Activated naive CD4-positive, alpha-beta T cell treated with anti-CD3 and anti-CD28 coated beads for 36 hours (primary cell): Measurements from ENCODE around the gene KMT2D. TPM values are rescaled to one million over a fixed set of nuclear protein-coding genes. Genes with fewer than 3 reads are reported as not detected.
"Not testable (repeated sequence)": the region's sequence is repeated elsewhere in the genome, so short reads cannot be mapped to it uniquely, and the experiment has no call there.

Experiments
- CTCF ChIA-PET: fragments of 350-600 bp; sonication (Branson Sonifier 250); formaldehyde crosslinking; loops from one replicate; lab custom pipeline; 2021; ENCODE audit warnings: antibody characterized with exemption; lab: Charles Lee
- DNase-seq: peaks from one replicate; pipeline ENCODE4 v3.0.0-alpha.2; 2020
- H3K27ac Mint-ChIP-seq: one replicate; pipeline ENCODE4 v1.8.0; 2021; ENCODE audit warnings: mild to moderate bottlenecking, mixed read lengths
- H3K27me3 Mint-ChIP-seq: one replicate; pipeline ENCODE4 v1.8.0; 2021; ENCODE audit warnings: low read depth, mixed read lengths
- H3K36me3 Mint-ChIP-seq: one replicate; pipeline ENCODE4 v1.8.0; 2021; ENCODE audit warnings: low read depth, mixed read lengths
- H3K4me1 Mint-ChIP-seq: one replicate; pipeline ENCODE4 v1.8.0; 2021; ENCODE audit warnings: low read depth, mixed read lengths
- H3K4me3 Mint-ChIP-seq: one replicate; pipeline ENCODE4 v1.8.0; 2021; ENCODE audit warnings: mild to moderate bottlenecking, moderate library complexity, mixed read lengths
- H3K9me3 Mint-ChIP-seq: one replicate; pipeline ENCODE4 v1.8.0; 2021; ENCODE audit warnings: mixed read lengths
- intact Hi-C: fragments of 100-400 bp; cut with micrococcal nuclease; formaldehyde crosslinking; loops from one replicate; pipeline ENCODE4 v1.15.1; 2023
- total RNA-seq, 2 experiments: library from RNA; stranded (reverse); gene quantifications; one replicate each; pipeline ENCODE4 v1.2.3, GENCODE V29; 2021

Gene KMT2D
- total RNA-seq, 2 experiments from 2014 or later, result 44.9 to 49.0 TPM

GRCh38 chr12:49086116-49086515 lies 25.5 kb upstream of the KMT2D start:
- peaks cover 26% of the 10 kb centered on the region for H3K4me1 Mint-ChIP-seq
- H3K27ac Mint-ChIP-seq, result no peak overlapping the region
- H3K36me3 Mint-ChIP-seq, result no peaks in the 10 kb centered on the region
- CTCF ChIA-PET, result interaction anchor here (0.6 to 6.9 kb wide), 5 partner anchors 12 to 486 kb away, joined by 4 to 209 read pairs (median 53); partner anchors contain the start of gene LMBR1L
- no peaks in the 10 kb centered on the region for H3K9me3 Mint-ChIP-seq
- intact Hi-C loops, result loop anchor here (5.0 kb wide), 1 partner anchor 256 kb away; no protein-coding TSS in a partner anchor
- H3K27me3 Mint-ChIP-seq, result peaks cover 31% of the 10 kb centered on the region
- no peak overlapping the region for H3K4me3 Mint-ChIP-seq
- DNase-seq, result no peak

GRCh38 chr12:49084438-49084837 lies 23.8 kb upstream of the KMT2D start:
- no peak for DNase-seq
- Mint-ChIP-seq H3K4me3 (no peak overlapping the region), H3K9me3 (no peaks in the 10 kb centered on the region), H3K36me3 (no peaks in the 10 kb centered on the region), H3K4me1 (peaks cover 12% of the 10 kb centered on the region), H3K27ac (no peak overlapping the region), H3K27me3 (peaks cover 17% of the 10 kb centered on the region)
- intact Hi-C loops, result no loop called here
- CTCF ChIA-PET, result interaction anchor here (0.7 to 6.9 kb wide), 11 partner anchors 10 to 112 kb away, joined by 3 to 209 read pairs (median 4); partner anchors contain the start of genes DHH, LMBR1L and RHEBL1

GRCh38 chr12:49079793-49080192 lies 19.2 kb upstream of the KMT2D start:
- no peaks in the 10 kb centered on the region for H3K4me1 Mint-ChIP-seq
- peaks cover 2% of the 10 kb centered on the region for H3K27me3 Mint-ChIP-seq
- no peak overlapping the region for H3K27ac Mint-ChIP-seq
- no peak overlapping the region for H3K4me3 Mint-ChIP-seq
- intact Hi-C loops, result no loop called here
- CTCF ChIA-PET, result interaction anchor here (1.5 to 2.6 kb wide), 3 partner anchors 9 to 36 kb away, joined by 5 to 28 read pairs (median 8); partner anchors contain the start of gene DHH
- H3K9me3 Mint-ChIP-seq, result no peaks in the 10 kb centered on the region
- no peak for DNase-seq
- H3K36me3 Mint-ChIP-seq, result no peaks in the 10 kb centered on the region

DNA sequence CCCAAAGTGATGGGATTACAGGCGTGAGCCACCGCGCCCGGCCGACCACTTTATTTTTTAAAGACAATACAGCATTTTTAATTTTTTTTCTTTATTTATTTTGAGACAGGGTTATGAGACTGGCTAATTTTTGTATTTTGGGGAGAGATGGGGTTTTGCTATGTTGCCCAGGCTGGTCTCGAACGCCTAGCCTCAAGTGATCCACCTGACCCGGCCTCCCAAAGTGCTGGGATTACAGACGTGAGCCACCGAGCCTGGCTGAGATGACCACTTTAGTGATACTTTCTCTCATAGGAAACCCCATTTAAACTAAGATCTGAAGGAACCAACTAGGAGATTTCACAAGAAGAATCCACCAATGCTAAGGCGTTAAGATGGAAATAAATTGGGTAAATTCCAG lies 10.4 kb upstream of the KMT2D start:
- intact Hi-C loops, result loop anchor here (1.0 kb wide), 7 partner anchors 11 to 219 kb away; partner anchors contain the start of genes DDX23, KMT2D, LMBR1L and PRKAG1
- no peaks in the 10 kb centered on the region for H3K9me3 Mint-ChIP-seq
- H3K27me3 Mint-ChIP-seq, result no peaks in the 10 kb centered on the region
- H3K27ac Mint-ChIP-seq, result no peak overlapping the region
- DNase-seq, result no peak
- CTCF ChIA-PET, result interaction anchor here (0.6 to 0.8 kb wide), 2 partner anchors 25 to 41 kb away, joined by 3 read pairs; no protein-coding TSS in a partner anchor
- H3K36me3 Mint-ChIP-seq, result peaks cover 8% of the 10 kb centered on the region
- H3K4me3 Mint-ChIP-seq, result no peak overlapping the region
- H3K4me1 Mint-ChIP-seq, result peaks cover 12% of the 10 kb centered on the region

GRCh38 chr12:49069507-49070346 lies 9.1 kb upstream of the KMT2D start, which contains the start of gene RHEBL1:
Gene RHEBL1, minus strand, starts transcription at chr12:49069979. Its CDS starts 194 bp downstream, at chr12:49069785.
- DNase-seq, result peak; percentile 100
- H3K9me3 Mint-ChIP-seq, result no peaks in the 10 kb centered on the region
- peaks cover 9% of the 10 kb centered on the region for H3K36me3 Mint-ChIP-seq
- CTCF ChIA-PET, result interaction anchor here (0.7 to 1.8 kb wide), 10 partner anchors 11 to 216 kb away, joined by 3 to 11 read pairs (median 4); partner anchors contain the start of gene TUBA1B
- peaks cover 12% of the 10 kb centered on the region for H3K4me1 Mint-ChIP-seq
- H3K27ac Mint-ChIP-seq, result peak within 1 kb of the TSS; percentile 76
- intact Hi-C loops, result loop anchor here (1.0 kb wide), 7 partner anchors 9 to 217 kb away; partner anchors contain the start of genes DDX23, KMT2D, LMBR1L and PRKAG1
- peak within 1 kb of the TSS; percentile 99 for H3K4me3 Mint-ChIP-seq
- H3K27me3 Mint-ChIP-seq, result no peaks in the 10 kb centered on the region

DNA sequence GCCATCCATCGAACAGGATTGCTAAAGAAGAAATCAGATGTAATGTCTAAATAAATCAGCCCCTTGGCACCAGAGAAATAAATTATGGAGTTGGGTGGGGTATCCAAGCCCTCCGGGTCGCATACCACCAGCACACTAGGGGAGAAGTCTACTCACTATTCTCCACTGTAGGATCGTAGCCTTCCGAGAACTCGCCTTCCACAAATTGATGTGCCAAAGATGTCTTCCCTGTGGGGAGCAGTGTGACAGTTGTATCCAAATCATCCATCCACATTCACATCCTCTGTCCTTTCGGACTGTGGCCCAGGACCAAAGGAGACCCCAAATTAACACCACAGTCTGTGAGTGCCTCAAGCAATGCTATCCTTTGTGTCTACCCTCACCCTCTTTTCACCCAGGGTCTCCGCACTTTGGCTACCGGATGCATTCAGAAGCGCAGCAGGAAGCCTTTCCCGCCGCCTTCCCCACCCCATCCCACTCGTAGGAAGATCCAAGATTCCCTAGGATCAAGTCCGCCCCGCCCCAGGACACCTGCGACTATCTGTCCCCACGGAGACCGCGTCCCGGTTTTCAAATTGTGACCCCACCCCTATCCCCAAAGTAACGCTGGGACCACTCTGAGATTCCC lies 8.4 kb upstream of the KMT2D start:
- intact Hi-C loops, result no loop called here
- DNase-seq, result no peak

GRCh38 chr12:49066120-49066519 lies 5.5 kb upstream of the KMT2D start:
- CTCF ChIA-PET, result interaction anchor here (0.5 to 7.2 kb wide), 9 partner anchors 9 to 224 kb away, joined by 3 to 128 read pairs (median 4); partner anchors contain the start of gene DHH
- peaks cover 26% of the 10 kb centered on the region for H3K4me1 Mint-ChIP-seq
- DNase-seq, result no peak
- H3K27me3 Mint-ChIP-seq, result no peaks in the 10 kb centered on the region
- intact Hi-C loops, result no loop called here
- H3K27ac Mint-ChIP-seq, result peak overlapping the region; percentile 35
- H3K4me3 Mint-ChIP-seq, result no peak overlapping the region
- H3K9me3 Mint-ChIP-seq, result no peaks in the 10 kb centered on the region
- H3K36me3 Mint-ChIP-seq, result peaks cover 13% of the 10 kb centered on the region

More for the DNA sequence above, 8.4 kb upstream of the KMT2D start:
- H3K27me3 Mint-ChIP-seq, result no peaks in the 10 kb centered on the region
- H3K9me3 Mint-ChIP-seq, result no peaks in the 10 kb centered on the region
- H3K4me3 Mint-ChIP-seq, result peak overlapping the region; percentile 99
- CTCF ChIA-PET, result interaction anchor here (0.7 to 1.8 kb wide), 7 partner anchors 10 to 215 kb away, joined by 3 to 11 read pairs (median 6); no protein-coding TSS in a partner anchor
- H3K36me3 Mint-ChIP-seq, result peaks cover 13% of the 10 kb centered on the region
- H3K27ac Mint-ChIP-seq, result peak overlapping the region; percentile 76
- H3K4me1 Mint-ChIP-seq, result peaks cover 13% of the 10 kb centered on the region

DNA sequence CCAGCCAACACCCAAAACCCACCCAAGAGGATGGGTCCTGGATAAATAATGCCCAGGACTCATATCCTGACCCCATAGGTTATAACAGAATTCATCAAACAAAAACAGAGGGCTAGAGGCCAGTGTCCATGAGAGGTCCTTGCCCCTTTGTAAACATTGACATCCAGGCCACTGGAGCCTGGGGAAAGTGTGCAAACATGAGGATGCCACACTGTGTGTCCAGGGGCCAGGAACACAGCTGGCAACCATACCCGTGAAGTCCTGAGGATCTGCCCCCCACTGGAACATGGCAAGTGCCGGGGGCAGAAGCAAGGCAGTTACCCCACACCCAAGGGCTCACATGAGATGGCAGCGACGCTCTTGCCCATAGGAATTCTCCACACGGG lies 4.2 kb upstream of the KMT2D start:
- CTCF ChIA-PET, result interaction anchor here (0.8 to 7.2 kb wide), 20 partner anchors 10 to 172 kb away, joined by 3 to 128 read pairs (median 5); partner anchors contain the start of genes DHH and LMBR1L
- no peak overlapping the region for H3K4me3 Mint-ChIP-seq
- DNase-seq, result no peak
- H3K4me1 Mint-ChIP-seq, result peaks cover 23% of the 10 kb centered on the region
- no peak overlapping the region for H3K27ac Mint-ChIP-seq
- peaks cover 13% of the 10 kb centered on the region for H3K36me3 Mint-ChIP-seq
- intact Hi-C loops, result loop anchor here (1.0 kb wide), 4 partner anchors 28 to 171 kb away; no protein-coding TSS in a partner anchor
- no peaks in the 10 kb centered on the region for H3K27me3 Mint-ChIP-seq
- H3K9me3 Mint-ChIP-seq, result no peaks in the 10 kb centered on the region

- H3K27ac Mint-ChIP-seq, result not testable (repeated sequence)
Observed at GRCh38 chr12:49061916-49062315, 1.3 kb upstream of the KMT2D start.

DNA sequence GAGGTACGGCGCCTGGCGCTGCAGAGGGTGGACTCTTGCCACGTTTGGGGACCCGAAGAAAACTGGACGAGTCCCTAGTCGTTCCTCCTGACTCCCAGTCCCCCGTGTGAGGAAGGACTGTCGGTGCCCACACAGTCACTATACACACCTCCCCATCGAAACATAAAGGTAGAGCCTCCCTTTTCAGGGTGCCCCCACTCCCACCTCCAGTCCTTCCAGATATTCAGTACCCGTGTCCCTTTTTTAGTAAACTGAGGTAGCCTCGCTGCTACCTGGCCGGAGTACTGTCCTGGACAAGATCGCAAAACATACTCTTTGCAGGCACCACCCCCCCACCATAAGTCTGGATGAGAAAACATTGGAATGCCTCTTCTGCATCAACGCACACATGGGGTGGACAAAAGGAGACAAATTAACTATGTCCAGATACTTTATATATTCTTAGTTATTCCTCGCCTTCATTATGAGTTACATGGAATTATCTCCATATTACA lies 610 bp upstream of the KMT2D start:
- no peaks in the 10 kb centered on the region for H3K27me3 Mint-ChIP-seq

More at GRCh38 chr12:49061916-49062315, 1.3 kb upstream of the KMT2D start:
- peak overlapping the region; percentile 91 for H3K4me3 Mint-ChIP-seq
- CTCF ChIA-PET, result interaction anchor here (1.6 to 7.2 kb wide), 3 partner anchors 25 to 42 kb away, joined by 3 to 128 read pairs (median 73); partner anchors contain the start of gene DHH
- peaks cover 12% of the 10 kb centered on the region for H3K36me3 Mint-ChIP-seq
- DNase-seq, H3K27me3 Mint-ChIP-seq, H3K9me3 Mint-ChIP-seq: not testable (repeated sequence)
- intact Hi-C loops, result loop anchor here (2.0 kb wide), 1 partner anchor 127 kb away; the partner anchor contains the start of gene TUBA1A
- peaks cover 36% of the 10 kb centered on the region for H3K4me1 Mint-ChIP-seq

More for the DNA sequence above, 610 bp upstream of the KMT2D start:
- Mint-ChIP-seq H3K4me3 (peak overlapping the region; percentile 91), H3K4me1 (peaks cover 44% of the 10 kb centered on the region), H3K27ac (peak overlapping the region; percentile 96), H3K9me3 (no peaks in the 10 kb centered on the region), H3K36me3 (peaks cover 9% of the 10 kb centered on the region)
- intact Hi-C loops, result loop anchor here (2.0 kb wide), 1 partner anchor 128 kb away; the partner anchor contains the start of gene TUBA1A
- no peak for DNase-seq
- CTCF ChIA-PET, result interaction anchor here (7.2 kb wide), 1 partner anchor 26 kb away, joined by 128 read pairs; no protein-coding TSS in a partner anchor
